NK-92 treated with Interleukin-12 subunit alpha and Interleukin-12 subunit beta, amount 100 ng/mL, for 24 hours (cell line): ENCODE data around the gene AIPL1.
"Not testable (repeated sequence)": the region's sequence is repeated elsewhere in the genome, so short reads cannot be mapped to it uniquely, and the experiment has no call there.

Source experiments
- DNase-seq: peaks from one replicate; lab custom pipeline; 2025; lab: John Stamatoyannopoulos, UW

Gene AIPL1, protein sequence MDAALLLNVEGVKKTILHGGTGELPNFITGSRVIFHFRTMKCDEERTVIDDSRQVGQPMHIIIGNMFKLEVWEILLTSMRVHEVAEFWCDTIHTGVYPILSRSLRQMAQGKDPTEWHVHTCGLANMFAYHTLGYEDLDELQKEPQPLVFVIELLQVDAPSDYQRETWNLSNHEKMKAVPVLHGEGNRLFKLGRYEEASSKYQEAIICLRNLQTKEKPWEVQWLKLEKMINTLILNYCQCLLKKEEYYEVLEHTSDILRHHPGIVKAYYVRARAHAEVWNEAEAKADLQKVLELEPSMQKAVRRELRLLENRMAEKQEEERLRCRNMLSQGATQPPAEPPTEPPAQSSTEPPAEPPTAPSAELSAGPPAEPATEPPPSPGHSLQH

GRCh38 chr17:6435051-6435450 lies at the start of gene AIPL1:
TSS of gene AIPL1 (minus strand) at chr17:6435121. CDS start at chr17:6435104, 17 bp downstream.
- DNase-seq, result no peak

- DNase-seq, result no peak
Observed at GRCh38 chr17:6483507-6483906, 48.6 kb upstream of the AIPL1 start.

DNA sequence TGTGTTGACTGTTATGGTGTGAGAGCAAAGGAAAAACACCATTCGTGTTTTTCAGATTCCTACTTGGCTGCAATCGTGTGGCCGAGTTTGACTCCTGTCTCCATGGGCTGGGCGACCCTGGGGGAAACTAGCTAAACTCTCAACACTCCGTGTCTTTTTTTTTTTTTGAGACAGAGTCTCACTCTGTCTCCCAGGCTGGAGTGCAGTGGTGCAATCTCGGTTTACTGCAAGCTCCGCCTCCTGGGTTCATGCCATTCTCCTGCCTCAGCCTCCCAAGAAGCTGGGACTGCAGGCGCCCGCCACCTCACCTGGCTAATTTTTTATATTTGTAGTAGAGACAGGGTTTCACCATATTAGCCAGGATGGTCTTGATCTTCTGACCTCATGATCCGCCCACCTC lies 47.9 kb upstream of the AIPL1 start:
- DNase-seq, result not testable (repeated sequence)

GRCh38 chr17:6482105-6482455 lies 47.2 kb upstream of the AIPL1 start:
- no peak for DNase-seq

- DNase-seq, result no peak
Observed at GRCh38 chr17:6480303-6480675, 45.4 kb upstream of the AIPL1 start.

DNA sequence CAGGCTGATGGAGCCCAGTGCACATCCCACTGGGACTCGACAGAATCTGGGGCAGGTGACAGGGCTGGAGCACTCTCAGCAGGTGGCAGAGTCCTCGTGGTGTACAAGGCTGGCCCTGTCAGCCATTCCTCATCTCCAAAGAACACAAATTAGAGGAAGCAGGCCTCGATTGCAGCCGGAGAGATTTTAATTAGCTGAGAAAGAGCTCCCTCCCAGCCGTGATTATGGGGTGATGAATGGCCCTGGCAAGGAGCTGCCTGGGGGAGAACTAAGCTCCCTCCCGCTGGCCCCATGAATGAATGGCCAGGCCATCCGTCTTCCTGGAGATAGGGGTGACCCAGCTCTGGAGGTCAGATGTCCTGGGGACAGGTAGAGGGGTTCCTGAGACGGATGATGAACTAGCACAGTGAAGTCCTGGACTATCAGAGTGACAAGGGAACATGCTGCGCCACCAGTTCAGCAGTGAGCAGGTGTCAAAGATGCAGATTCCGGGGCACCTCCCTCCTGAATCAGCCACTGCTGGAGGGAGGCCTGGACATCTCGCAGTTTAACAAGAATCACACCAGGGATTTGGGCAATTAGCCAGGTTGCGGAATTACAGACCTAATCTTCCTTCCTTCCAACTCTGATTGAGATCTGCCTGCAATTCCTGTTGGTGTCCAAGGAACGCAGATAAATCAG lies 44.8 kb upstream of the AIPL1 start:
- DNase-seq, result no peak

DNA sequence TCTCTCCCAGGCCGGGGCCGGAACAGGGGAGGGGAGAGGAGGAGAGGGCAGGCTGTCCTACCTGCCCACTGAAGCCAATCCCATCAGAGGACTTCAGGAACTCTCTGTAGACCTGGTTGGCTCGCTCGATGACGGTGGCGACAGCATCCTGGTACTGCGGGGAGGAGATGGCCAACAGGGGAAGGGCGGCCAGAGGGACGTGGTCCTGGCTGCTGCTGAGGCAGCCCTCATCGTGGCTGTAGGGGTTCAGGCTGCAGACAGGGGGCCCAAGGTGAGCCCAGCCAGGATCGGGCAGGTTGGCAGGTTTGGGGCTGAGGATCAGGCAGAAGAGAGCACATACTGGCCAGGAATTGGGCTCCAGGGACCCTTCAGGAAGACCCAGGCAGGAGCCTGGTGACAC lies 43.6 kb upstream of the AIPL1 start:
- DNase-seq, result no peak

- DNase-seq, result no peak
Observed at GRCh38 chr17:6477831-6478383, 43.0 kb upstream of the AIPL1 start.

GRCh38 chr17:6476810-6477179 lies 41.9 kb upstream of the AIPL1 start:
- DNase-seq, result no peak

GRCh38 chr17:6476076-6476809 lies 41.3 kb upstream of the AIPL1 start:
- DNase-seq, result no peak

GRCh38 chr17:6475411-6475810 lies 40.5 kb upstream of the AIPL1 start:
- DNase-seq, result no peak

- no peak for DNase-seq
Observed at GRCh38 chr17:6474906-6475305, 40.0 kb upstream of the AIPL1 start.

DNA sequence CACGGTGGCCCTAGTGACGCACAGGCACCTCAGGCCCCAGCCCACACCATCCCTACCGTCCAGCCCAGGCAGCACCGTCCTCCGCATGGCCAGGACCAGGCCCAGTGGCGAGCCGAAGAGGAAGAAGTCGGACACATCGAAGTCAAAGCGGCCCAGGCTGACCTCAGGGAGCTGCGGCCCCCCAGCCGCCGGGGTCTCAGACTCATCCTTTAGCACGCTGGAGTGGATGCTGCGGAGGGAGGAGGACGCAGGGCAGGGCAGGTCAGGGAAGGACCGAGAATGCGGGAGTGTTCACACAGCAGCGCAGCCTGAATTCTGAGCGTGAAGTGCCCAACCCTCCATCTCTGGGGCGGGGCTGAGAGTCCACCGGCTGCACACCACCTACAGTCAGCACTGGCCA lies 39.5 kb upstream of the AIPL1 start:
- no peak for DNase-seq

DNA sequence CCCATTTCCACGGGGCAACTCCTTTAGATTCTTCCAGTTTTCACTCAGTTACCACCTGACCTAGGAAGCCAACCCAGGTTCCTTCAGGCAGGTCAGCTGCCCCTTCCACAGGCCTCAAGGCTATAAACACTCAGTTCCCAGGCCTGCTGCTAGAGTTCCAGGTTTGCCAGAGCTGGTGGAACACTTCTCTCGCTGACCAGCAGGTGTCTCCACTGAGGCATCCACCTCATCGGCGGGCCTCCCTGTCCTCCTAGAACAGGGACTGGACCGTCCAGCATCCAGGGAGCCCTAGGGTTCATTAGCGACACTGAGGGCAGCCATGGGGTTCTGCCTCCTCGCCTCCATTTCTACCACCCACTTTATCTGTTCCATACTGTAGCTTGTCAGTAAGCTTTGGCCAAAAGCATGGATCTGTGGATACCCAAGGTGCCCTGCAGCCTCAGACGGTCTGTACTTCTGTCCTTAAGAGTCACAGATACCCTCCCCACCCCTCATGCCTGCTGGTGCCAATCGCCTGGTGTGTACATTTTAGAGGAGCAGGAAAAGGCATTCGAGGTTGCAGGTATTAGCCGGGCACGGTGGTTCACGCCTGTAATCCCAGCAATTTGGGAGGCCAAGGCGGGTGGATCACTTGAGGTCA lies 38.3 kb upstream of the AIPL1 start:
- no peak for DNase-seq

DNA sequence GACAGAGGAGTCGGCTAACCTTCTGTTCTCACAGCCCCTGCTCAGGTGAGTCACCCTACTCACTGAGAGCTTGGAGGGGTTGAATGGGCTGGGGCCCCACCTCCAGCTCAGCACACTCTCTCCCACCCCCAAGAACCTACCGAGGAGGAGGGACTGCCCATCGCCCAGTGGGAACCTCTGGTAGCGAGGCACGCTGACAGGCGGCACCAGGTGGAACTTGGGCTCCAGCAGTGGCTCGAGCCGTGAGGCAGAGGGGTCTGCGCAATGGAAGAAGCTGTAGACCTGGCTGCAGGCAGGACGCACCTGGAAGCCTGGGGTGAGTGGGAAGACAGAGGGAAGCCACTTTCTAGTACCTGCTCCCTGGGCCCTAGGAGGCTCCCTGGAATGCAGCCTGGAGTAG lies 37.6 kb upstream of the AIPL1 start:
- DNase-seq, result no peak

GRCh38 chr17:6471531-6472465 lies 36.9 kb upstream of the AIPL1 start:
- DNase-seq, result no peak

- DNase-seq, result no peak
Observed at GRCh38 chr17:6470751-6471521, 36.0 kb upstream of the AIPL1 start.

DNA sequence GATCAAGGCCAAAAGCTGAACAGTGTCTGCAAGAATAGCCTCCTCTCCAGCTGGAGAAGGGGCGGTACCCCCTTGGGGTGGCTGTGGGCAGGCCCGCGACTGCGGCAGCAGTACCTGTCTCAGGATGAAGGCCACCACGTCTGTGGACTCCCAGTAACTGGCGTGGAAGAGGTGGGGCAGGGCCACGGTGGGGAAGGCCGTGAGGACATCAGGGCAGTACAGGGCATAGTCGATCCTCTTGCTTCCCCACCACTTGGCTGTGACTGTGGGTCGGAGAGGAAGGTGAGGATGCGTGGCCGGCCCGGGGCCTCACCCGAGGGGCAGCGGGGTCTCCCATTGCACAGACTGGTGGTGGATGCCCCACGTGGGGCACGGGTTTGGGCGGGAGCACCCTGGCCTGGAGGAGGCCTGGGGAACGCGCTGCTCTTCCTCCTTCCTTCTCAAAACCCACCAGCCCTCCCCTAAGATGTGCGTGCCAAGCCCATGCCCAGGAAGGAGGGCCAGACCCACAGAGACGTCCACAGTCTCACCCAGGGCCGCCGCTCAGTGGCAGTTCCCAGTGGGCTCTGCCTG lies 35.3 kb upstream of the AIPL1 start:
- no peak for DNase-seq

GRCh38 chr17:6468051-6468790 lies 33.3 kb upstream of the AIPL1 start:
- DNase-seq, result no peak
